Adrenal gland (tissue), 5 donors: Measurements from ENCODE around the gene DLGAP1.
A peak's percentile ranks its signal among the peaks of the same experiment; 100 is the strongest.

Experiments used
- POLR2A ChIP-seq, 2 donors: fragments of 450-650 bp; IDR thresholded peaks; one replicate each; pipeline ENCODE4 v1.6.1; 2017; ENCODE audit warnings: antibody characterized with exemption in 2 of 2, mild to moderate bottlenecking in 2 of 2, moderate library complexity in 1 of 2
- TF ChIP-seq, protein P1 (sequence below), 6 experiments: fragments of 450-650 bp in 4 of 6; fragments of 200-600 bp in 2 of 6; sonication (generic) in 1 of 6; IDR thresholded peaks; 1 replicate in 5 of 6; 2 replicates in 1 of 6; pipeline versions ENCODE4 v1.5.1 to v1.8.0; 2016 to 2021; ENCODE audit warnings: antibody characterized with exemption in 6 of 6, mild to moderate bottlenecking in 2 of 6, moderate library complexity in 1 of 6
- donor health status: DM: no; HTN: no; CAD: no.

DNA sequence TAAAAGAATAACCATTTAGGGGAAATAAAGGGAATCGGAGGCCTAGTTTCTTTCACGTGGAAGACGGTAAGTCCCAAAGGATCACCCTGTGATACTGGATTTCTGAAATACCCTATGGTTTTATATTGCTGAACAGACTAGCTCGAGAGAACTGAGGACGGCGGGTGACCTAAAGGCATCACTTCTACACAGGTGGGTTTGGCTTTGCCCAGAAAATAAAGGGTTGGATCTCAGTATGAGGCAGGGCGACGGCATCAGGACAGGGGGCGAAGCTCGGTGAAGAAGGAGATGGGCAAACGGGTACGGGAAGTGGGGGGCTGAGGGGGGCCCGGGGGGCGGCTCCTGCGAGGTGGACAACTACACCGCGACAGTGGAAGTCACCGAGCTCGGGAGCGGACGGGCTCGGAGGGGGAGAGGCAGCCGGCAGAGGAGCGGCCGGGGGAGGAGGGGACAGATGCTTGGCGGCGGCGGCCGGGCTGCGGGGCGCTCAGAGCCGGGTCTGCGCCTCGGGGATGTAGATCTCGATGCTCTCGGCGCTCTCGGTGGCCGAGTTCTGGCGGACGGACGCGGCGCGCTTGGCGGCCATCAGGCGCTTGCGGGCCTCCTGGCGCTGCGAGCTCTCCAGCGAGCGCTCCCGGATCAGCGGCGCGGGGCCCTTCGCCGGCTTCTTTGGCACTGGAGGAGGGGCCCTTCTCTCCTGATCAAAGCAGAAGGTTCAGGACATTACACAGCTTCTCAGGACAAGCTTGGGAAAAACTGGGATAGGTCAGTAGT is 956.2 kb downstream of the DLGAP1 start:
- TF ChIP-seq POLR2A (IDR thresholded peaks at IDR 0.05) = peak in 1 of 2 donors; percentile 34
- TF ChIP-seq, protein P1, sequence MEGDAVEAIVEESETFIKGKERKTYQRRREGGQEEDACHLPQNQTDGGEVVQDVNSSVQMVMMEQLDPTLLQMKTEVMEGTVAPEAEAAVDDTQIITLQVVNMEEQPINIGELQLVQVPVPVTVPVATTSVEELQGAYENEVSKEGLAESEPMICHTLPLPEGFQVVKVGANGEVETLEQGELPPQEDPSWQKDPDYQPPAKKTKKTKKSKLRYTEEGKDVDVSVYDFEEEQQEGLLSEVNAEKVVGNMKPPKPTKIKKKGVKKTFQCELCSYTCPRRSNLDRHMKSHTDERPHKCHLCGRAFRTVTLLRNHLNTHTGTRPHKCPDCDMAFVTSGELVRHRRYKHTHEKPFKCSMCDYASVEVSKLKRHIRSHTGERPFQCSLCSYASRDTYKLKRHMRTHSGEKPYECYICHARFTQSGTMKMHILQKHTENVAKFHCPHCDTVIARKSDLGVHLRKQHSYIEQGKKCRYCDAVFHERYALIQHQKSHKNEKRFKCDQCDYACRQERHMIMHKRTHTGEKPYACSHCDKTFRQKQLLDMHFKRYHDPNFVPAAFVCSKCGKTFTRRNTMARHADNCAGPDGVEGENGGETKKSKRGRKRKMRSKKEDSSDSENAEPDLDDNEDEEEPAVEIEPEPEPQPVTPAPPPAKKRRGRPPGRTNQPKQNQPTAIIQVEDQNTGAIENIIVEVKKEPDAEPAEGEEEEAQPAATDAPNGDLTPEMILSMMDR (IDR thresholded peaks at IDR 0.05) = no peak
